WTC11 (cell line): ENCODE measurements around the gene GARNL3. TPM values are rescaled to one million over a fixed set of nuclear protein-coding genes. Genes with fewer than 3 reads are reported as not detected.

Source experiments
- ATAC-seq: fragments of 200-7000 bp; cut with Tn5 transposase; 2 replicates; pipeline ENCODE4 v1.10.0; 2021; ENCODE audit warnings: mild to moderate bottlenecking, moderate library complexity
- CTCF ChIA-PET: fragments of 300-600 bp; sonication (Branson Sonifier 250); formaldehyde crosslinking; loops from one replicate; lab custom pipeline; 2021; ENCODE audit warnings: antibody characterized with exemption; lab: Charles Lee
- POLR2A ChIA-PET: fragments of 350-600 bp; sonication (Branson Sonifier 250); formaldehyde crosslinking; loops from one replicate; lab custom pipeline; 2021; ENCODE audit warnings: antibody characterized with exemption; lab: Charles Lee
- DNase-seq: peaks from one replicate; pipeline ENCODE4 v3.0.0; 2021; ENCODE audit warnings: low spot score
- H3K27ac Mint-ChIP-seq: 2 replicates; pipeline ENCODE4 v1.8.0; 2021; ENCODE audit warnings: mixed read lengths
- H3K27me3 Mint-ChIP-seq: 2 replicates; pipeline ENCODE4 v1.8.0; 2021; ENCODE audit warnings: low read depth, mild to moderate bottlenecking, moderate library complexity, mixed read lengths
- H3K36me3 Mint-ChIP-seq: 2 replicates; pipeline ENCODE4 v1.8.0; 2021; ENCODE audit warnings: mixed read lengths
- H3K4me1 Mint-ChIP-seq: 2 replicates; pipeline ENCODE4 v1.8.0; 2022; ENCODE audit warnings: mixed read lengths
- H3K4me3 Mint-ChIP-seq: 2 replicates; pipeline ENCODE4 v1.8.0; 2021; ENCODE audit warnings: mild to moderate bottlenecking, moderate library complexity, mixed read lengths
- H3K9me3 Mint-ChIP-seq: 2 replicates; pipeline ENCODE4 v1.8.0; 2021; ENCODE audit warnings: mixed read lengths
- ARID4B ChIP-seq: sonication (generic); formaldehyde crosslinking; IDR thresholded peaks from 2 replicates; pipeline ENCODE4 v1.8.0; 2023; ENCODE audit warnings: missing genetic modification reagents, mild to moderate bottlenecking, borderline replicate concordance
- ATF1 ChIP-seq: sonication (generic); formaldehyde crosslinking; IDR thresholded peaks from 2 replicates; pipeline ENCODE4 v1.8.1; 2023; ENCODE audit warnings: mild to moderate bottlenecking, moderate library complexity, missing genetic modification reagents
- CBFB ChIP-seq: sonication (generic); formaldehyde crosslinking; IDR thresholded peaks from 2 replicates; pipeline ENCODE4 v1.8.1; 2022; ENCODE audit warnings: mild to moderate bottlenecking, low read depth, missing genetic modification reagents
- CTCF ChIP-seq: fragments of 200-600 bp; IDR thresholded peaks from 2 replicates; pipeline ENCODE4 v1.8.0; 2022; ENCODE audit warnings: antibody characterized with exemption
- E2F4 ChIP-seq: sonication (generic); formaldehyde crosslinking; IDR thresholded peaks from 2 replicates; pipeline ENCODE4 v1.8.1; 2022; ENCODE audit warnings: low read depth, mild to moderate bottlenecking, moderate library complexity, missing genetic modification reagents, borderline replicate concordance
- ELF4 ChIP-seq: sonication (generic); formaldehyde crosslinking; IDR thresholded peaks from 2 replicates; pipeline ENCODE4 v1.8.1; 2022; ENCODE audit warnings: low read depth, mild to moderate bottlenecking, moderate library complexity, missing genetic modification reagents
- ESRRA ChIP-seq: sonication (generic); formaldehyde crosslinking; IDR thresholded peaks from 2 replicates; pipeline ENCODE4 v1.8.1; 2022; ENCODE audit warnings: mild to moderate bottlenecking, missing genetic modification reagents, borderline replicate concordance
- FOXJ3 ChIP-seq: sonication (generic); formaldehyde crosslinking; IDR thresholded peaks from 2 replicates; pipeline ENCODE4 v1.9.0; 2021; ENCODE audit warnings: missing genetic modification reagents, mild to moderate bottlenecking, borderline replicate concordance
- FOXP4 ChIP-seq: sonication (generic); formaldehyde crosslinking; IDR thresholded peaks from 2 replicates; pipeline ENCODE4 v1.8.0; 2022; ENCODE audit warnings: mild to moderate bottlenecking, missing genetic modification reagents
- GABPB1 ChIP-seq: sonication (generic); formaldehyde crosslinking; IDR thresholded peaks from 2 replicates; pipeline ENCODE4 v1.8.1; 2023; ENCODE audit warnings: mild to moderate bottlenecking, missing genetic modification reagents
- IRF2 ChIP-seq: sonication (generic); formaldehyde crosslinking; IDR thresholded peaks from 2 replicates; pipeline ENCODE4 v1.8.0; 2022; ENCODE audit warnings: low read depth, missing genetic modification reagents, borderline replicate concordance
- JUN ChIP-seq: sonication (generic); formaldehyde crosslinking; IDR thresholded peaks from 2 replicates; pipeline ENCODE4 v1.8.0; 2023; ENCODE audit warnings: mild to moderate bottlenecking, missing genetic modification reagents
- MLX ChIP-seq: sonication (generic); formaldehyde crosslinking; IDR thresholded peaks from 2 replicates; pipeline ENCODE4 v1.8.1; 2023; ENCODE audit warnings: mild to moderate bottlenecking, missing genetic modification reagents, moderate library complexity
- NFYB ChIP-seq: sonication (generic); formaldehyde crosslinking; conservative IDR thresholded peaks from 2 replicates; pipeline ENCODE4 v1.8.0; 2022; ENCODE audit warnings: low read depth, missing genetic modification reagents
- NR3C1 ChIP-seq: sonication (generic); formaldehyde crosslinking; conservative IDR thresholded peaks from 2 replicates; pipeline ENCODE4 v1.8.1; 2023; ENCODE audit warnings: low read depth, mild to moderate bottlenecking, missing genetic modification reagents
- PREB ChIP-seq: sonication (generic); formaldehyde crosslinking; IDR thresholded peaks from 2 replicates; pipeline ENCODE4 v1.8.1; 2022; ENCODE audit warnings: mild to moderate bottlenecking, missing genetic modification reagents, moderate library complexity, borderline replicate concordance
- TEAD1 ChIP-seq: sonication (generic); formaldehyde crosslinking; IDR thresholded peaks from 2 replicates; pipeline ENCODE4 v1.8.0; 2022; ENCODE audit warnings: mild to moderate bottlenecking, missing genetic modification reagents
- TEAD4 ChIP-seq: sonication (generic); formaldehyde crosslinking; IDR thresholded peaks from 2 replicates; pipeline ENCODE4 v1.8.0; 2022; ENCODE audit warnings: mild to moderate bottlenecking, missing genetic modification reagents
- ZBTB21 ChIP-seq: sonication (generic); formaldehyde crosslinking; IDR thresholded peaks from 2 replicates; pipeline ENCODE4 v1.8.1; 2023; ENCODE audit warnings: mild to moderate bottlenecking, missing genetic modification reagents, borderline replicate concordance
- ZBTB43 ChIP-seq: sonication (generic); formaldehyde crosslinking; IDR thresholded peaks from 2 replicates; pipeline ENCODE4 v1.8.1; 2023; ENCODE audit warnings: mild to moderate bottlenecking, missing genetic modification reagents
- ZNF138 ChIP-seq: sonication (generic); formaldehyde crosslinking; conservative IDR thresholded peaks from 2 replicates; pipeline ENCODE4 v1.8.1; 2022; ENCODE audit warnings: mild to moderate bottlenecking, moderate library complexity, missing genetic modification reagents
- total RNA-seq: library from RNA; stranded (reverse); gene quantifications from 3 replicates; pipeline ENCODE4 v1.2.3, GENCODE V29; 2021

GARNL3 gene
- total RNA-seq, 1 experiment from 2014 or later, result 17.8 TPM

GRCh38 chr9:127386981-127387380, 122.4 kb downstream of the GARNL3 start:
- no peaks in the 10 kb centered on the region for H3K27me3 Mint-ChIP-seq
- no peaks in the 10 kb centered on the region for H3K9me3 Mint-ChIP-seq
- TF ChIP-seq FOXP4 (CRISPR knock-in tag), result no peak
- no peak for TF ChIP-seq ZNF138 (CRISPR knock-in tag)
- TF ChIP-seq NR3C1 (CRISPR knock-in tag), result no peak
- TF ChIP-seq PREB (CRISPR knock-in tag), result no peak
- no peak for TF ChIP-seq MLX (CRISPR knock-in tag)
- no peak for TF ChIP-seq CBFB (CRISPR knock-in tag)
- TF ChIP-seq ZBTB43 (CRISPR knock-in tag), result no peak
- TF ChIP-seq GABPB1 (CRISPR knock-in tag), result no peak
- no peak for TF ChIP-seq JUN (CRISPR knock-in tag)
- TF ChIP-seq ATF1, result no peak
- TF ChIP-seq ZBTB21 (CRISPR knock-in tag), result no peak
- TF ChIP-seq CTCF, result no peak
- no peak for TF ChIP-seq NFYB
- no peak for TF ChIP-seq FOXJ3 (CRISPR knock-in tag)
- no peak for TF ChIP-seq ESRRA
- no peak for TF ChIP-seq ELF4 (CRISPR knock-in tag)
- no peak for TF ChIP-seq TEAD1
- TF ChIP-seq IRF2 (CRISPR knock-in tag), result no peak
- TF ChIP-seq, all 79 proteins: peak for 0
- CTCF ChIA-PET, result no interaction called here
- DNase-seq (no peak), ATAC-seq (no peak)
- H3K27ac Mint-ChIP-seq, result no peak overlapping the region
- peaks cover 8% of the 10 kb centered on the region for H3K4me1 Mint-ChIP-seq
- H3K36me3 Mint-ChIP-seq, result no peaks in the 10 kb centered on the region
- H3K4me3 Mint-ChIP-seq, result no peak overlapping the region
- POLR2A ChIA-PET, result interaction anchor here (0.7 kb wide), 1 partner anchor 231 kb away, joined by 7 read pairs; no protein-coding TSS in a partner anchor

- peak; percentile 29 for ATAC-seq
- H3K27ac Mint-ChIP-seq, result no peak overlapping the region
- TF ChIP-seq GABPB1 (CRISPR knock-in tag) (peak; percentile 89), TEAD4 (CRISPR knock-in tag) (no peak), E2F4 (CRISPR knock-in tag) (no peak), ARID4B (CRISPR knock-in tag) (no peak)
Observed at GRCh38 chr9:127388037-127388855, 123.7 kb downstream of the GARNL3 start.

More at GRCh38 chr9:127388037-127388855, 123.7 kb downstream of the GARNL3 start:
- Mint-ChIP-seq H3K9me3 (no peaks in the 10 kb centered on the region), H3K4me1 (peaks cover 8% of the 10 kb centered on the region), H3K36me3 (no peaks in the 10 kb centered on the region), H3K4me3 (no peak overlapping the region), H3K27me3 (no peaks in the 10 kb centered on the region)
- POLR2A ChIA-PET, result interaction anchor here (0.7 kb wide), 2 partner anchors 35 to 62 kb away, joined by 3 to 5 read pairs; no protein-coding TSS in a partner anchor
- CTCF ChIA-PET, result interaction anchor here (0.7 to 0.8 kb wide), 4 partner anchors 9 to 197 kb away, joined by 3 to 5 read pairs (median 3); partner anchors contain the start of gene SLC2A8
- DNase-seq, result no peak
